HS-5 (cell line): ENCODE results near the gene LACRT.

Experiments used
- DNase-seq: peaks from one replicate; pipeline ENCODE4 v3.0.0-alpha.2; 2012; ENCODE audit warnings: low read depth

Gene LACRT

DNA sequence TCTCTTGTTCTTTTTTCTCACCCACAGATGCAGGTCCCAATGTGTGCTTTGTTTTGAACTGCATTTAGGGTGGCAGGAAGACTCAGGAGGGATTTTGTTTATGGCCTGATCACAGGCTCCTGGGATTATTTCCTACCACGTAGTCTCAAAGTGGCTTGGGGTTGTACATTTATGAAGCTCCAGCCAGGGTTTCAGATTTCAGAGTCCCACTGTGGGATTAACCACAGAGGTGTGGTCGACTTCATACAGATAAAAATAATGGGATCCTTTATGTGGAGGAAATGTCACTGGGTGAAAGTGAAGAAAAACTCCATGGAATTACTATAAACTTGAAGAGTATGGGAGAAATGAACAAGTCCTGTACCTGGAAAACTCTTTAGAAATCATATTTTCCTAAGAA is 32.0 kb downstream of the LACRT start:
- no peak for DNase-seq

DNA sequence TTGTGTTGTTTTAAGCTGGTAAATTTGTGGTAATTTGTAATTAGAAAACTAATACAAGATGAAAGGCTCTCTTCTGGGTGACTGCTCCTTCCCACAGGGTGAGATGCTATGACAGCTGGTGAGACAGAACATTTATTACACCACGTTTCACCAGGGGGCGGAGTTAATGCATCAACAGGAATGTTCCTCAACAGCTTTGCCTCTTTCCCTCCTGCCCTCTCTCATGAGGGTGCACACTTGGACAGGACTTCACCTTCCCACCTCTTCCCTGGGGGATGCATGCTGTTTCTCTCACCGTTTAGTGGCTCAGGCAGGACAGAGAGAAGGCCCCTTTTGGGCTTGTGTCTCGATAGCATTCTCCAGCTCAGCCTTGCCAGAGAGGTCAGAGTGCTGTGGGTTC is 32.9 kb downstream of the LACRT start:
- DNase-seq = no peak

DNA sequence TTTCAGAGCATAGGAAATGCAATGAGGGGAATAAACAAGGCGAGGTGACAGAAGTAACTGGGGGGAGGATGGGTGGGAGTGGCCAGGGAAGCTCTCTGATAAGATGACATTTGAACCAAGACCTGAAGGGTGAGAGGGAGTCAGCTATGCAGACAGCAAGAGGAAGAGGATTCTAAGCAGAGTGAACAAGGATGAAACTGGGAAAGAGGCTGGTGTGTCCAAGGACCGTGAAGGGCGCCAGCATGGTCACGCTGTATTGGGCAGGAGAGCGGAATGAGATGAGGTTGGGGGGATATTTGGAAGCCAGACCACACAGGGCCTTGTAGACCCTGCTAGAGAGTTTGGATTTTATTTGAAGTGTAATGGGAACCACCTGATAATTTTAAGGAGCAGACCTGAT is 35.7 kb downstream of the LACRT start:
- no peak for DNase-seq

DNA sequence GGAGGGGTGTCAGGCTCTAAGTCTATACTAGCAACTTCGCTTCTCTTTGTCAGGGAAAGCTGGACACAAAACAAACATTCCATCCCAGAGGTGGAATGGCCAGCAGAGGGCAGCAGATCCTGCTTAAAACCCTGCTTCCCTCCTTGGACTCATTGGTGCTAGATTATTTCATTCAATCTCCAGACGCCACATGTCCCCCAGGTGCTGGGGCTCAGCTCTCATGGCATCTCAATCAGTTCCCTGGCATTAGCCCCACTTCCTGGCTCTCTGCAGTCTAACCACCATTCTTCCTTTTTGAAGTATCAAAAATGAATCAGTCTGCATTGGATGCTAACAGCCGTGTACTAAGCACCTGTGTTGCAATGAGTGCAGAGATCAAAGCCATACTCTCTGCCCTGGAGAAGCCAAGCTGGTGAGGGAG is 38.2 kb downstream of the LACRT start:
- no peak for DNase-seq

DNA sequence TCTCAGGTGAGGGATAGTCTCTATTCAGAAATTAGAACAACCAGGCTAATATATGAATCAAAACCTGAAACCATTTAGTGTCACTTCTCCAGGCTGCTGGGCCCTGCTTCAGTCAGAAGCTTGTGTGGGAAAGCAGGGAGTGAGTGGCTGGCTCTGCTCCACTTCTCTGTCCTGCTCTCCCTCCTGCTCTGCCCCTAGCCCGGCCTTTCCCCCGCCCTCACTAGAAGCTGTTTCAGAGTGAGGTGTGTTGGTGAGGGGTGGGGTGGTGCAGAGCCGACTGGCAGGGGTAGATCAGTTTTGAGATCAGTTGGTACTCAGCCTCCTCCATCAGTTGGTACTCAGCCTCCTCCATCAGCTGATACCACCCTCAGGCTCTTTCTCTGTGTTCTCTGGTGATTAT is 39.2 kb downstream of the LACRT start:
- no peak for DNase-seq

DNA sequence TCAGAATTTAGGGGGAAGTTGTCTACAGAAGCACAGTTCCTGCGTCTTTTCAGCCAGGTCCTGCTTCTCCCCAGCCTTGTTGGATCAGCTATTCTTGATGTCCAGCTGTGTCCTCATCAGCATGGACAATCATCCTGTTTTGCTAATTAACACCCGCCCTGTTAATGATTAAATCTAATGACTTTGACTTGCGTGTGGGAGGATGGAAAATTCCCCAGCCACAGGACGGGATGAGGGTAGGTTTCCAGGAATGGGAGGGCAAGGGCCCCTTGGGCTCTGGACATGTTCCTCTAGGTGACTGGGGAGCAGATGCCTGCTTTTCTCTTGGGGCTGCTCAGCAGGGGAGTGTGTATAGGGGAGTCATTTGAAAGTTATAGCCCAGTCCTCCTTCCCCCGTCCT is 41.0 kb downstream of the LACRT start:
- DNase-seq = no peak

DNA sequence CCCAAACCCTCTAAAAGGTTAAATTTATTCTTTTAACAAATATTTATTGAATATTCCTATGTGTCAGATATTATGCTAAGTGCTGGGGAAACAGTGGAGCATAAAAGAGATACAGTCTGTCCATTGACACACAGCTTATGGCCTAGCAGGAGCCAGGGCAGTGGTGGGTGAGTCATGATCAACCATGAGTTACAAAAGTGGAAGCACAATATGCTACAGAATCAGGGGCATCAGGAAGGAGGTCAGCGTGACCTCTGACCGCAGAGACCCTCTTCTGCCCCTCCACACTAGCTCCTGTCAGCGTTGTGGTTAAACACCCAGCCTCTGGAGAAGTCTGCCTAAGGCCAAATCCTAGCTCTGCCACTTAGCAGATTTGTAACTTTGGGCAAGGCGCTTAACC is 41.6 kb downstream of the LACRT start:
- no peak for DNase-seq

DNA sequence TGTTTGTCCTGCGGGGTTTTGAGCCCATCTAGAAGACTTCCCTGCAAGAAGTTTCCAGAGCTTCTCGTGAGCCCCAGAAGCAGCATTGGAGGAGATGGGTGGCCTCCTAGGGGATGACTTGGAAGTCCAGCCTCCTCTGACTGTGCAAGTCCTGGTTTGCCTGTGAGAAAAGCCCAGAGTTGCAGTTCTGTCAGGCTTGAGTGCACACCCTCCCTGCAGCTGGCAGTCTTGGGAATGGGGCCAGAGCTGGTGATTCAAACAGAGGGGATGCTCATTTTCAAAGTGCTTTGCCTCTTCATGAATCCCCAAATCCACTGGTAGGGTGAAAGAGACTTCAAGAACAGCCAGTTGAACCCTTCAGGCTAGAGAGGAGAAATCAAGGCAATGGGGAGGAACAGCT is 42.4 kb downstream of the LACRT start:
- no peak for DNase-seq

DNA sequence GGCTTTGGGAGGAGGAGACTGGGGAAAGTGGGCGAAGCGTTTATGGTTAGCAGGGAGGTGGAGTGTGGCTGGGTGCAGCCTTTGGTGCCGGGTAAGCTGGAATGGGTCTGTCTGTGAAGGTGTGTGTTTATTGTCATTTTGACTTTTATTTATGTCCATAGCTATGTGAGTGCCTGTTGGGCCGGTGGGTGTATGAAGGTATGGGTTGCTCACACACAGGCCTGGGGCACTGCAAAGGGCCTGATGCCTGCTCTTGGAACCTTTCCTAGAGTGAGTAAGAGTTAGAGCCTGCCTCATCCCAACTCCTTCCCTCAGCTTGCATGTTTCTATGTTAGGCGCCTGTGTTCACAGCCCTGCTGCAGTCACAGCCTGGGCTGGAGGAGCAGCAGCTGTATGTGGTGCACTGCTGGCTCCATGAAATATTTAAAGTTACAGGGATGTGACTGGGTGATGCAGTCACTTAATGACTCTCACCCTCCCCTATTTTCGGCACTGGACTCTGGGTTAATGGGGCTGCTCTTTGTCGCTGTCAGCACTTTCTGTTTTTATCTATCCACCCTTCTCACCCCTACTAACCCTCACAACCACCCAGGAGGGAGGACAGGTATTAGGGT is 43.6 kb downstream of the LACRT start:
- no peak for DNase-seq

DNA sequence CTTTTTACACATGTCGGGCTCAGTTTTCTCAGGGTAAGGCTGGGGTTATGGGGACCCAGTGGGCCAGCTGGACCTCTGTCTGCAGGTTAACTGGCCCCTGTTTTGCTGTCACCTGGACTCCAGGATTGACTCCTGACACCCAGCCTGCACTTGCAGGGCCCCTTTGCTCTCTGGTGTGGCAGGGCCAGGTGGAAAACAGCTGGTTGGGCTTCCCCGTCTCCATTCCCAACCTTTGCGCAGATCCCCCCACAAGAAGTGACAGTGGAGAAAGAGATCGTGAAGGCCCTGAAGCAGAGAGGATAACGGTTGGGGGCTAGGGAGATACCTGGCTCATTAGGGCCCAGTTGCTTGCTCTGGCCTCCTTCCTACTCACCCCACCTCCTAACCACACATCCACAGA is 44.7 kb downstream of the LACRT start:
- DNase-seq = no peak

DNA sequence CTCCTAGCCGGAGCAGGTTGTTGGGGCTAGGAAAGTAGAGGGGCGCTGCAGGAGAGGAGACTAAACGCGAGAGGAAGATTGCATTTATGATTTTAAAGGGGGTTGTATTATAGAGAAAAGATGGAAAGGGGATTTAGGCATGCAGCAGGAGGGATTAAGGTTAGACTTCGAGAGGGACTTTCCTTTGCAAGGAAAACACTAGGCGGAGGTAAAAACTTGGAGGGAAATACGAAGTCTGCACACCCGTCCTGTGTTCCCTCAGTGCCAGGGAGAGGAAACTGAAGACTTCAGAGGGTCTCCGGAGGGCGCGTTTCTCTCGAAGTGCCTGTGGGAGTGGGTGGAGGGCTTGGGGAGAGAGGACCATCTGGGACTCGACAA is 45.8 kb downstream of the LACRT start:
- DNase-seq = no peak

DNA sequence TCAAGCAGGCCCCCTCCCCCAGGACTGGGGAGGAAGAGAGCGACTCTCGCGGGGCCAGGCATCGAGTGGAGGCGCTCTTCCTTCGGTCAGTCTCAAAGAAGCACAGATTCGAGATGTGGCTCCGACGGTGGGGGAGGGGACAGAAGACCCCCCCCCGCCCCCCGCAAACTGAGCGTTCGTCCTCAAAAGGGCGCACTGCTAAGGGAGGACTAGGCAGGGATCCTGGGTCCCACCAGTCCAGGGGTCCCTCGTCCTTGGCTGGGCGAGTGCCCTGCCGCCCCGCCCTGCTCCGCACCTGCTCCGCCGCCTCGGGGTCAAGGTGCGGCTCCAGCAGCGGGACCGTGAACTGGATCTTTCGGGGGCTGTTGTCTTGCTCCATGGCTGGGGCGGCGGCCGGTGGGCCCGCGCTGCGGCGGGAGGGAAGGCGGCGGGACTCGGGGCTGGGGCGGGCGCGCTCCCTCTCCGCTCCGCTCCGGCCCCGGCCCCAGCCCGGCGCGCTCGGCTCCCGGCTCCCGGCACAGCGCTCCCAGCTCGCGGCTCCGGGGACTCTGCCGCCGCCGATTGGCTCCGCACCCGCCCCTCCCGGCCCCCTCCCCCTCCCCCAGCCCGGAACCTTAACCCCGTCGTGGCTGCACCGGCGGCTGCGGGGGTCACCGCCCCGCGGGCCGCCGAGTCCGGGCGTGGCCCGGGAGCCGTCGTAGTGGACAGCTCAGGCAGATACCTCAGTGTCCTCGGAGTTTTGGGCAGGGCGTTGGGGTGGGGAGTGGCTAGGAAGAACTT is 46.4 kb downstream of the LACRT start, which contains the start of gene PPP1R1A:
PPP1R1A (minus strand) TSS at position 550 of the 780 bp plus-strand sequence; CDS start at position 379, 171 bp downstream.
- no peak for DNase-seq

DNA sequence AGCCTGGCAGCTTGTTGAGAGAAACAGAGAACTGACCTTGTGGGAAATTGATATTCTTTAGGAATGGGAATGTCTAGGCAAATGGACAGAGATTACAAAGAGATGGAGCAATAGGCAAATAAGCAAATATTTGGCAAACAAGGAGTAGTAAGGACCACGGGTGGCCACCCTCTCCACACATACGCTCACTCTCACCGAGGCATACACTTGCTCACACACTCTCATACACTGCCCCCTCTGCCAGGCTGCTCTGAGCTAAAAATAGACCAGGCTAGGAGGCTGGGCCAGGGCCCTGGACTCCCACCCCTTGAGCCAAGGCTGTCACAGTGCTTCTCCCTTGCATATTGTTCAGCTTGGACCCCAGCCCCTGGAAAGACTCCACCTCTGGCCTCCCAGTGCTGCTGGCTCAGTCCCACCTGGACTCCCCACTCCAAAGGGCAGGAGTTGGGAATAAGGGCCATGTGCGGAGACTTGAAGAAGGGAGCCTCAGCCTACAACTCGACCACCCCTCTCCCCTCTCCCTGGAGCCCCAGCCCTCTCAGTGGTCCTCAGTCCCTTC is 47.3 kb downstream of the LACRT start:
- no peak for DNase-seq

DNA sequence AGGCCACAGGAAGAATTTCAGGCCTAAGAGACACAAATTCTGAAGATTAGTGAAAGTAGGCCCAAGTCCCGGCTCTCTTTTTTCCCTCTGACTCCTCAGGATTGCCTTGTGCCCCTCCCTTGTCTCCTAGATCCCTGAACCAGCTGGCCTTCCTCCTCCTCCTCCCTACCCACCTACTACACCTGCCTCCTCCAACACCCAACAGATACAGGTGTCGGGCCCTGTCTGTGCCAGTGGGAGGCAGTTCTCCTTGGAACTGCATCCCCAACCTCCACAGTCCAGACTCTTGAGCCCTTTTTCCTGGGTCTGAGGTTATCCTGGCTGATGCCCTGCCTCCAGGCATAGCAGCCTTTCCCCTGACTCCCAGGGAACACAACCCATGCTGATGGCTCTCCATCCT is 48.1 kb downstream of the LACRT start:
- no peak for DNase-seq

DNA sequence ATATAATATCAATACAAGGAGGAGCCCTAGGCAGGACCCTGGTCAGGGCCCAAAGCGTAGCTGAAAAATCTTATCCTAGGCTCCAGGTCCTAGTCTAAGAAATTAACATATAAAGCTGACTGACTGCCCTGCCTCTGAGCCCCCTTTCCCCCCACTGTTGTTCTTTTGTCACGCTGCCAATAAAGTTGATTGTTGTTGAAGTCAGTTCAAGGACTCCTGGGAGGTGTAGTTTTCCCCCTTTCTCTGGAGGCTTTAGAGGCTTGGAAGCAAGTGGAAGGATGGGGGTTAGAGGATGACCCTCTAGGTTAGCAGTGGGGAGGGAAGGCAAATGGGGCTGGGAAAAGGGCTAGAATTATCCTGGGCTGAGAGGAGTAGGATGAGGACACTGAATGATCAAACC is 49.5 kb downstream of the LACRT start:
- DNase-seq = no peak

DNA sequence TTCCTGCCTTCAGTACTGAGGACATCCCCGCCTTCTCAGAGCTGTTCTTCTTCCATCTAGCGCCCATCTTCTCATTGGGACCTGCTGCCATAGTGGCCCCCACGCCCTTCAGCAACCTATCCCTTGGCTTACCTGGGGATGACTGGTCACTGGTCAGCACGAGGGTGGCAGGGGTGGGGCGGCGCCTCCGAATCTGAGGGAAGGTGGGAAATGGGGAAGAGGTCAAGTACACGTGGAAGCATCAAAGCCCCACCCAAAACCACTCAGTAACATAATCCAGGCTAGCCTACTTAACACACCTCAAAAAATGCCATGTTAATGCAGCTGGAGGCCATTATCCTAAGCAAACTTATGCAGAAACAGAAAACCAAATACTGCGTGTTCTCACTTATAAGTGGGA is 50.6 kb downstream of the LACRT start:
- no peak for DNase-seq

DNA sequence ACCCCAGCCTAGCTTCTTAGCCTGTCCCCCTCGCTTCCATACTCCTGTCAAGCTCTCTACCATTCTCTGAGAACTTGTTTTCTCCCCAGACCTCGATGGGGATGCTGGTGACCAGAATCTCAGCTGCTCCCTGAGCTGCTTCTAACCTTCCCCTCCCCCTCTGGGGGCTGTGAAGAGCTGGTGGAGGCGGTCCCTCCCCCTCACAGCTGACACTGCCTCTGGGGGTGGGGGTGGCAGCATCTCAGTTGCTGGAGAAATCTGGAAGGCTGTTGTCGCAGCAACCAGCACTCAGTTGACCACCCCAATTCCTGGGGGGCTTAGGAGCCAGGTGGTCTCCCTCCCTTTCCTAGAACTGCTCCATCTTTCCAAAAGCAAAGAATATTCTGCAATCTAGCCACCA is 51.0 kb downstream of the LACRT start:
- DNase-seq = no peak

DNA sequence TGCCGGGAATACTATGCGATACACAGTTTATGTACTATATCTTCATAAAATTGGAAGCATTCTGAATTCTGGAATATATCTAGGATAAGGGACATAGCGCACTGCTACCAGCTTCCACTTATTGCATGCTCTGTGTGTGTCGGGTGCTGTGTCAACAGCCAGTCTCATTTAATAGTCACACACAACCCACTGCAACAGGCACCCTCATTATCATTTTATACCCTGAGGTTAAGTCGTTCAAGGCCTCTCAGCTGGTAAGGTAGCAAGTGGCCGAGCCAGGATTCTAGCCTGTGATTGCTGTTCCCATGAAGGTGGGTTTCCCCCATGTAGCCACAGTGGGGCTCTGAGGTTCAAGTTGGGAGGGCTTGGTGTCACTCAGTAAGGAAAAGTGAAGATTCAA is 53.3 kb downstream of the LACRT start:
- no peak for DNase-seq
